HepG2 (cell line): ENCODE data around the gene LMTK2. TPM values are rescaled to one million over a fixed set of nuclear protein-coding genes. Genes with fewer than 3 reads are reported as not detected.
A peak's percentile ranks its signal among the peaks of the same experiment; 100 is the strongest.

Experiments
- ELF3 ChIP-seq: IDR thresholded peaks from 2 replicates; pipeline ENCODE4 v1.6.1; 2016; ENCODE audit warnings: missing genetic modification reagents, missing compliant biosample characterization
- KIAA2018 ChIP-seq: sonication (generic); formaldehyde crosslinking; IDR thresholded peaks from 2 replicates; pipeline ENCODE4 v1.5.0; 2020; ENCODE audit warnings: mild to moderate bottlenecking, missing genetic modification reagents, borderline replicate concordance
- SNRNP70 ChIP-seq: fragments of 200-400 bp; formaldehyde crosslinking; IDR thresholded peaks from 2 replicates; pipeline ENCODE4 v1.6.1; 2017; ENCODE audit warnings: mild to moderate bottlenecking, low read depth, low read length, moderate library complexity
- TFDP2 ChIP-seq: sonication (generic); formaldehyde crosslinking; IDR thresholded peaks from 2 replicates; pipeline ENCODE4 v1.4.0; 2020; ENCODE audit warnings: missing genetic modification reagents
- TIGD3 ChIP-seq: sonication (generic); formaldehyde crosslinking; IDR thresholded peaks from 2 replicates; pipeline ENCODE4 v1.5.1; 2020; ENCODE audit warnings: mild to moderate bottlenecking, missing genetic modification reagents, borderline replicate concordance
- ZNF572 ChIP-seq: sonication (generic); formaldehyde crosslinking; IDR thresholded peaks from 2 replicates; pipeline ENCODE4 v1.5.1; 2020; ENCODE audit warnings: mild to moderate bottlenecking, missing genetic modification reagents
- ZNF652 ChIP-seq: IDR thresholded peaks from 2 replicates; pipeline ENCODE4 v1.6.1; 2016; ENCODE audit warnings: low read depth, borderline replicate concordance
- ZNF839 ChIP-seq: sonication (generic); formaldehyde crosslinking; IDR thresholded peaks from 2 replicates; pipeline ENCODE4 v1.4.0; 2020; ENCODE audit warnings: missing genetic modification reagents, mild to moderate bottlenecking, borderline replicate concordance
- polyA plus RNA-seq, 8 experiments: library from polyadenylated mRNA; depleted of rRNA in 3 of 8; stranded (reverse) in 7 of 8; unstranded in 1 of 8; fragments of >200 nt; fragmentation: Illumina TruSeq in 4 of 8; extraction: Trizol in 4 of 8; gene quantifications; 2 replicates each; pipeline versions ENCODE4 v1.2.1 to v1.2.3, GENCODE V29; 2011 to 2016; ENCODE audit warnings: low read depth in 4 of 8, missing spikeins in 1 of 8, mixed read lengths in 1 of 8; ENCODE audit not compliant: insufficient read depth in 1 of 8
- total RNA-seq, 5 experiments: library from RNA; depleted of rRNA; stranded (reverse); fragments of >200 nt; fragmentation: Illumina TruSeq; extraction: Trizol; gene quantifications; 2 replicates each; pipeline ENCODE4 v1.2.3, GENCODE V29; 2016; ENCODE audit warnings: low read depth in 1 of 5
- TF ChIP-seq, protein P1 (sequence below): sonication (generic); formaldehyde crosslinking; IDR thresholded peaks from 2 replicates; pipeline ENCODE4 v1.4.0; 2020; ENCODE audit warnings: missing genetic modification reagents
- TF ChIP-seq, protein P2 (sequence below): sonication (generic); formaldehyde crosslinking; IDR thresholded peaks from 2 replicates; pipeline ENCODE4 v1.9.0; 2022; ENCODE audit warnings: missing genetic modification reagents, mild to moderate bottlenecking, borderline replicate concordance

LMTK2 gene
- total and polyA plus RNA-seq, 2 of the 13 experiments (the other 11 are each of a cell fraction or from before 2014, with no cell fraction given) = 9.5 to 11.7 TPM

- TF ChIP-seq TIGD3 (CRISPR knock-in tag) (no peak), ZNF652 (CRISPR knock-in tag) (no peak), KIAA2018 (CRISPR knock-in tag) (no peak), ELF3 (CRISPR knock-in tag) (no peak), ZNF839 (CRISPR knock-in tag) (no peak), ZNF572 (CRISPR knock-in tag) (no peak), TFDP2 (no peak), SNRNP70 (no peak)
- TF ChIP-seq, protein P1, sequence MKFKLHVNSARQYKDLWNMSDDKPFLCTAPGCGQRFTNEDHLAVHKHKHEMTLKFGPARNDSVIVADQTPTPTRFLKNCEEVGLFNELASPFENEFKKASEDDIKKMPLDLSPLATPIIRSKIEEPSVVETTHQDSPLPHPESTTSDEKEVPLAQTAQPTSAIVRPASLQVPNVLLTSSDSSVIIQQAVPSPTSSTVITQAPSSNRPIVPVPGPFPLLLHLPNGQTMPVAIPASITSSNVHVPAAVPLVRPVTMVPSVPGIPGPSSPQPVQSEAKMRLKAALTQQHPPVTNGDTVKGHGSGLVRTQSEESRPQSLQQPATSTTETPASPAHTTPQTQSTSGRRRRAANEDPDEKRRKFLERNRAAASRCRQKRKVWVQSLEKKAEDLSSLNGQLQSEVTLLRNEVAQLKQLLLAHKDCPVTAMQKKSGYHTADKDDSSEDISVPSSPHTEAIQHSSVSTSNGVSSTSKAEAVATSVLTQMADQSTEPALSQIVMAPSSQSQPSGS = no peak
- TF ChIP-seq, protein P2, sequence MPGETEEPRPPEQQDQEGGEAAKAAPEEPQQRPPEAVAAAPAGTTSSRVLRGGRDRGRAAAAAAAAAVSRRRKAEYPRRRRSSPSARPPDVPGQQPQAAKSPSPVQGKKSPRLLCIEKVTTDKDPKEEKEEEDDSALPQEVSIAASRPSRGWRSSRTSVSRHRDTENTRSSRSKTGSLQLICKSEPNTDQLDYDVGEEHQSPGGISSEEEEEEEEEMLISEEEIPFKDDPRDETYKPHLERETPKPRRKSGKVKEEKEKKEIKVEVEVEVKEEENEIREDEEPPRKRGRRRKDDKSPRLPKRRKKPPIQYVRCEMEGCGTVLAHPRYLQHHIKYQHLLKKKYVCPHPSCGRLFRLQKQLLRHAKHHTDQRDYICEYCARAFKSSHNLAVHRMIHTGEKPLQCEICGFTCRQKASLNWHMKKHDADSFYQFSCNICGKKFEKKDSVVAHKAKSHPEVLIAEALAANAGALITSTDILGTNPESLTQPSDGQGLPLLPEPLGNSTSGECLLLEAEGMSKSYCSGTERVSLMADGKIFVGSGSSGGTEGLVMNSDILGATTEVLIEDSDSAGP (CRISPR knock-in tag) = peak; percentile 68; the same call in 1 of the 2 replicates
These were observed 145.9 kb downstream of the LMTK2 start (continued) for GRCh38 chr7:98252425-98253054.
